HG03460 (cell line): Measurements from ENCODE around the gene GTF3C1.

Experiments used
- ATAC-seq: cut with Tn5 transposase; IDR thresholded peaks from one replicate; pipeline ENCODE4 v1.9.1; 2021; ENCODE audit not compliant: unreplicated experiment

GTF3C1 gene

DNA sequence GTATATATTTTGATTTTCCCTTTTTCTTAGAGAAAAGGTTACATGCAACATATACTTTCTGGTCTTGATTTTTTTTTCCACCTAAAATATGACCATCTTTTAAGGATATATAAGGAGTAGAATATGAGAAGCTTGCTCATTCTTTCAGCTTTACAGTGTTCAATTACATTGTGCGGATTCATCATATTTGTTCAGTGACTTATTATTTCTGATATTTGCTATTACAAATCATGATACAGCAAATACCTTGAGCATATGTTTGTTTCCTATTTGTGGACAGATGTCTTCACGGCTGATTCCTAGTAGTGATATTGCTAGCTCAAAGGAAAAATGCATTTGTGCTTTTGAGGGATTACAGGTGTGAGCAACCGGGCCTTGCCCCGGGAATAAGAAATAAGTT lies 18.4 kb upstream of the GTF3C1 start:
- ATAC-seq = no peak

DNA sequence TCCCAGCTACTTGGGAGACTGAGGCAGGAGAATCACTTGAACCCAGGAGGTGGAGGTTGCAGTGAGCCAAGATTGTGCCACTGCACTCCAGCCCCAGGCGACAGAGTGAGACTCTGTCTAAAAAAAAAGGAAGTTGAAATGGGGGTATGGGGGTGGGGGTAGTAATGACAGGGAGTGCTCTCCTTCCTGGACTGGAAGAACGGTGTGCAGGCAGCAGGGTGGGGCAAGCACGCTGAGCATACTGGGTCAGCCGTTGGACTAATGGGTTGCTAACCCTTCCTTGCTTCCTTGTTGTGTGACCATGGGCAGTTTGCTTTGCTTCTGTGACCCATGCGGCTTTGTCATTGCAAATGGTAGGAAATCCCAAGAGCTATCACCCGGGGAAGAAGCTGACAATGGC lies 16.7 kb upstream of the GTF3C1 start:
- no peak for ATAC-seq

GRCh38 chr16:27564224-27564623 lies 14.5 kb upstream of the GTF3C1 start:
- no peak for ATAC-seq

DNA sequence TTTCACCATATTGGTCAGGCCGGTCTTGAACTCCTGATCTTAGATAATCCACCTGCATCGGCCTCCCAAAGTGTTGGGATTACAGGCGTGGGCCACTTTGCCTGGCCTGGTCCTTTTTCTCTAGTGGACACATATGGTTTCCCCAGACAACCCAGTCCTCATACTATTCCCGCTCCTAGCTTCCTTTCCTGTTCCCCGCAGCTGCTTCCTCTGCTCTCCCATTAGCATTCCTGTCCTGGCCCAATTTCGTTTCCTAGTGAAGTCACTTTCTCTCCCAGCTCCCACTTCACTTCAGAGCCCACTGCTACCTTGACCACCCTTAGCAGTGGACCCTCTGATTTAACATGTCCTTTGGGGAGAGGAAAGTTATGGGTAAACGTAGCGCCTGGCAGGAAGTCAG lies 11.5 kb upstream of the GTF3C1 start:
- no peak for ATAC-seq

DNA sequence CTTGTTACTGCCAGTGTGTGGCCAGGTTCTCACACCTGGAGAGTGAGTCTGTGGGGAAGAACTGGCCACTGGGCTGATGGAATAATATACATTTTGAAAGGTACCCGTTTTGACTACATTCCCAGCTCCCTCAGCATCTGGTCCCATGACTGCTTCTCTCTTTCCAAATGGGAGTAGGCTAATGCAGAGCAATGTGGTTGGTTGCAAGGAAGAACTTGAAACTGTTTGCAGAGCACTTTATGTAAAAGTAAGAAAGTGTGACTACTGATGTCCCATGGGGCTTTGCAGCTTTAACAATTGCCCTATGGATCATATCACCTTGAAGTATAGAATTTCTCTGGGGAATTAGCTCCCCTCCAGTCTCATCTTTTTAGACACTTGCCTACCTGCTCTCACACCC lies 9.2 kb upstream of the GTF3C1 start:
- no peak for ATAC-seq

DNA sequence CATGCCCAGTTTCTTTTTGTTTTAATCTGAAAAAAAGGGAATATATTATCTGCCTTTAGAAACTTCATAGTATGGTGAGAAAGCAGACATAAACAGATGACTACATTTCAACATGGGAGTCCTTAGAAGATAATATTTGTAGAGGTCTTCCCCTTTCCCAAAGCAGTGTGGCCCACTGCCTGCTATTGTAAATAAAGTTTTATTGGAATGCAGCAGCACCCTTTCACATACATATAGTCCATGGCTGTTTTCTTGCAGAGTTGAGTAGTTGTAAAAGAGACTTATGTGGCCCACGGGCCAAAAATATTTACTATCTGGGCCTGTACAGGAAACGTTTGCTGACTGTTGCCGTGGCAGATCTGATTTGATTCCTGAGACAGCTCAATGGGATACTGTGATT lies 8.7 kb upstream of the GTF3C1 start:
- no peak for ATAC-seq

- ATAC-seq = no peak
Measured at GRCh38 chr16:27556471-27556870, 6.8 kb upstream of the GTF3C1 start.

- no peak for ATAC-seq
Measured at GRCh38 chr16:27551036-27551435, 1.3 kb upstream of the GTF3C1 start.

- ATAC-seq = no peak
Measured at GRCh38 chr16:27550582-27550920, 838 bp upstream of the GTF3C1 start.

- ATAC-seq = peak; percentile 33
Measured at GRCh38 chr16:27549464-27549745, 308 bp downstream of the GTF3C1 start.

GRCh38 chr16:27547851-27548250 lies 1.9 kb downstream of the GTF3C1 start:
- ATAC-seq = no peak

- ATAC-seq = no peak
Measured at GRCh38 chr16:27547134-27547533, 2.6 kb downstream of the GTF3C1 start.

- no peak for ATAC-seq
Measured at GRCh38 chr16:27544671-27545070, 5.0 kb downstream of the GTF3C1 start.

- no peak for ATAC-seq
Measured at GRCh38 chr16:27543801-27544200, 5.9 kb downstream of the GTF3C1 start.

GRCh38 chr16:27539636-27540035 lies 10.1 kb downstream of the GTF3C1 start:
- ATAC-seq = no peak

GRCh38 chr16:27539120-27539519 lies 10.6 kb downstream of the GTF3C1 start:
- ATAC-seq = no peak

- no peak for ATAC-seq
Measured at GRCh38 chr16:27538528-27538927, 11.2 kb downstream of the GTF3C1 start.

DNA sequence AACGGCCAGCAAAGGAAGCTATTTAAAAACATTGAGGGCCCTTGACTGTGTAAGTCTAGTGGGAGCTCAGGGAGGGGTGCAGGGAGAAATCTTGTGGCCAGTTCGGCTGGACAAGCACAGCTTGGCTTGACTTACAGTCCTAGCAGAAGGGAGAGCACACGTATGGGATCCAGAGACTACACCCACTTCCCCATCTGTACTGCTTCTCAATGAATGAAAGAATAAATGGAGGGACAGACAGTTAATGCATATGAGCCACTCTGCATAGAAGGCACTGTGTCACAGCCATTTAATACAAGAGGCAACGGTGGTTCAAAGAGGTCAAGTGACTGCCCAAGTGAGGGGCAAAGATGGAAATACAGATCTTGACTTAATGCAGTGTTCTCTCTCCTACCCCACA lies 15.5 kb downstream of the GTF3C1 start:
- ATAC-seq = no peak

GRCh38 chr16:27531826-27532800 lies 17.6 kb downstream of the GTF3C1 start:
- ATAC-seq = no peak

DNA sequence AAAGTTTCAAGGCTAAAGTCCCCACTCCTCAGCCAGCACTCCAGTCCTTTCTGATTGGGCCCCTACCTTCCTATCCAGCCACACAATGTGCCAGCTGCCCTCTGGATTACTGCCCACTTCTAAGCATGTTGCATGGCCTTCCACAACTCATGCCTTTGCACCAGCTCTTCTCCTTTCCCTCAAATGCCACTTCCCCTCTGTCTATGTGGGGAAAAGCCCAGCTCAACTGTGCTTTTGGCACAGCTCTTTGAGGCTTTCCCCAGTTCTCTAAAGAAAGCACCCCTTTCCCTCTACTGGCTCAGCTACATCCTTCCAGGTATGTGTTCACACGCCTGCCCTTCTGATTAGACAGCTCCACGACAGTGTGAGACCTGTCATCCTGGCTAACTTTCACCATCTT lies 18.5 kb downstream of the GTF3C1 start:
- no peak for ATAC-seq

GRCh38 chr16:27529962-27530361 lies 19.8 kb downstream of the GTF3C1 start:
- ATAC-seq = no peak

GRCh38 chr16:27528294-27528693 lies 21.4 kb downstream of the GTF3C1 start:
- ATAC-seq = no peak

DNA sequence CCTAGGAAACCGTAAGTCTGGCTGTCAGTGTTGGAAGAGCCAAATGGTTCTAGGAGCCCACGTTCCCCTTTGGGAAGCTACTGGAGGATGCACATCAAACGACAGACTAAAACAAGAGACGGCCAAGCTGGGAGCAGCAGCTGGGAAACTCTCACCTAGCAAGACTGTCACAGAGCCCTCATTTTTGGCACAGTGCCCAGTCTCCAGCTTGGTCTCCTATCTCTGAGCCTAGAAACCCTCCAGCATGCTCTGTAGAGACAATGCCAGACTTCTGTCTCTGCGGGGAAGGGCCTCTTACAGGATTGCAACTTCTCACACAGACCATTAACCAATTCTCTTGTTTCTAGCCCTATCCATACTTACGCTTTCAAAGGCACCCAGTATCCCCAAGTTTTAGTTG lies 23.5 kb downstream of the GTF3C1 start:
- no peak for ATAC-seq
